ENCODE data around the gene CNTNAP1.

Gene CNTNAP1

DNA sequence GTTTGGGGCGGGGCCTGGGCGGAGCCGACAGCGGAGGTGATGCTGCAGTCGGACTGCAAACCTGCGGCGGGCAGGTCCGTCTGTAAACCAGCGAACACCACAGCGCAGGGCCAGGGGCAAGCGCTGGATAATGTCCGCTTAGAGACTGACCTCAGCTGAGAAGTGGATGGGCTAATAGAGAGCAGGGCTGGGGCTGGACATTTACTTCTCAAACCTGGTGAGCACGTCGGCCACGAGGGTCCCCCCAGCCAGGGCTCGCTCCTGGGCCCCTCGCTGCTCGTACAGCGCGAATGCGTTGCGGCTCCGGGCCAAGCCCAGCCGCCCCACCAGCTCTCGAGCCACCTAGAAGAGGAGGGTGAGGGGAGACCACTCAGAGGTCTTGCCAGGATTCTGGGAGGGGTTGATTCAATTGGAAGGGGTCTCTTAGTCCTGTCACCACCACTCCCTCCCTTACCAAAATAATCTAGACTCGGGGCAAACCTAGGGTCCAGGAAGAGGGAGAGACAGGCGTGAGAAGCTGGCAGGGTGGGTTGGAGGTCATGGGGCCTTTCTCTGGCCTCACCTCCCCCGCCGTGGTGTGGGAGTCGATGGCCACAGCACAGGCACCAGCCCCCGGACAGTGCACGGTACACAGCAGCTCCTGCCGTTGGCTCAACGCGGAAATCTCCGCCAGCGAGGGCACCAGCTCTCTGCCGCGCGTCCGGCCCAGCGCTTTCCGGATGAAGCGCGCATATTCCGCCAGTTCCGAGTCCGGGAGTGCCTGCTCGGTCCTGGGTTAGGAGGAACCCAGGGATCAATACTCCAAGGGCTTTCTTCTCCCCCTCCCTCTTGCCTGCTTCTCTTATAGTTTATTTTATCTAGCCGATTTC, 11.3 kb upstream of the CNTNAP1 start:
- no peak for DNase-seq (ENCODE audit: low spot score)

DNA sequence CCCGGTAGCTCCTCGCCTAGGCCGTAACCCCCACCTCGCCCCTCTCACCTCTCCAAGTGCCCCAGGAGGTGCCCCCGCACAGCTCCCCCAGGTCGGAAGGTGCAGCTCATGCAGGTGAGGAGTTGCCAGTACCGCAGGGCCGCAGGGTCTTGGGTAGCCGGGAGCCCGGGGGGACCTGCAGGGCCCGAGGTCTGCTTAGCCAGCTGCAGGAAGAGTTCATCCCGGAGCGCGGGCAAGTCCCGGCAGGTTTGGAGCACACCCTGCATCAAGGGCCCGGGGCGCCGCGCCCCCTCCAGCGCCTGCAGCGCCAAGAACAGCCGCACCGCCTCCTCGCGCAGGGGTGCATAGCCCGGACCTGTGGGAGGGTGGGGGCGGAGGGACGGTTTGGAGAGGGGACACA, 10.3 kb upstream of the CNTNAP1 start:
- DNase-seq (ENCODE audit: low spot score): no peak

DNA sequence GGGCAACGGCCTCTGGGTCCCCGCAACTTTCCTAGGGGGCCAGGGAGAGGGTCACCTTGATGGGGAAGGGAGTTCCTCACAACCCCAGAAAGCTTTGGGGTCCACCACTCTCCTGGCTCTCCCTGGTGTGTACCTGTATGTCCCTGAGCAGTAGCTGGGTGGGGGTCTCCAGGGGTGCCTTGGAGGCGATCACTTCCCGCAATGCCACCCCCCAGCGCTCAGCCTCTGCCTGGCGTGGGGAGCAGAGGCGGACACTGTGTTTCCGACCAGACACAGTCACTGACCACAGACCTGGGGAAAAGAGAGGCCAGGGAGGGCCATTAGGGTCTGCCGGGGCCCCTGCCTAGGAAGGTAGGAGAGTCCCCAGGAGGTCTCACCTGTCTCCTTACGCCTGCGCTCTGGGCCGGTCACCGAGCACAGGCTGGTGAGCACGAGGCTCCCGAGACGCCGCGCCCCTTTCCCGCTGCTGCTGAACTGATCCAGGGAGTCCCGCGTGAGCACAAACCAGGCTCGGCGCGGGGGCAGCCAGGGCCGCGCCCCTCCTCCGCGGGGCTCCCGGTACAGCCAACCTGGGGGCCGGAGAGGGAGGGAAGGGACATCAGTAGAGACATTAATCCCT, 9.0 kb upstream of the CNTNAP1 start:
- DNase-seq (ENCODE audit: low spot score): no peak

DNA sequence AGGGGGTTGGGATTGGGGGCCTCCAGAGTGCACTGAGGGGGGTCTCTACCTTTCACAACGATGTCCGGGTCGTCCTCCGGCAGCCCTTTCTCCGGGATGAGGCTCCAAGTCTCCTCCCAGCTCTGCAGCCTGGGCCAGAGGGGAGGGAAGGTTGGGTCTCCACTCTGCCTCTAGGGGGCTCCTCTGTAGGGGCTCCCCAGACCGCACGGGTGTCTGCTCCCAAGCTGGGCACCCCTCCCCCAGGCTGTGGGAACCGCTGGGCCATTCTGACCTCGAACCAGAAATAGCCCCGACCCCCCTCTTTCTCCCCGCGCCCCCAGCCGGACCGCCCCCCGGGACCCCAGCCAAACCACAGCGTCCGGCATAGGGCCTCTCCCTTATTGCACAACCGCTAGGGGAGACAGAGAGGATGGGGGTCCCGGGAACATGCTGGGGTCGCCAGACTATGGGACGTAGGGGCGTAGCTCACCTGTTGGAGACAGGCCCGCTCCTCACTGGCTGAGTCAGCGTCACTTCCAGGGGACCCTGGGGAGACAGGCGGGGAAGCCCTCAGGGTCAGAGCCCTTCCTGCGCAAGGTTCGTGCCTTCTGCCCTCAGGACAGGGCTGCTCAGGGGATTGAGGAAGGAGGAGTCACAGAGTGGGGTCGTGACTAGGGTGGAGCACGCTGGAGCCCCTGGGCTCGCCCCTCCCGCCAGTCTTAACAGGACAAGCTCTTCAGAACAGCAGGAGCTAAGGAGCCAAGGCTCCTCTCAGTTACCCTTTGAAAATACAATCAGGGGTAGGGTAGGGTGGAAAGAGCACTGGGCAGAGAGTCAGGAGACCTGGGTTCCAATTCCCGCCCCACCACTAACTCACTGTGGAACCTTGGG, 8.2 kb upstream of the CNTNAP1 start:
- DNase-seq (ENCODE audit: low spot score): peak; percentile 72

DNA sequence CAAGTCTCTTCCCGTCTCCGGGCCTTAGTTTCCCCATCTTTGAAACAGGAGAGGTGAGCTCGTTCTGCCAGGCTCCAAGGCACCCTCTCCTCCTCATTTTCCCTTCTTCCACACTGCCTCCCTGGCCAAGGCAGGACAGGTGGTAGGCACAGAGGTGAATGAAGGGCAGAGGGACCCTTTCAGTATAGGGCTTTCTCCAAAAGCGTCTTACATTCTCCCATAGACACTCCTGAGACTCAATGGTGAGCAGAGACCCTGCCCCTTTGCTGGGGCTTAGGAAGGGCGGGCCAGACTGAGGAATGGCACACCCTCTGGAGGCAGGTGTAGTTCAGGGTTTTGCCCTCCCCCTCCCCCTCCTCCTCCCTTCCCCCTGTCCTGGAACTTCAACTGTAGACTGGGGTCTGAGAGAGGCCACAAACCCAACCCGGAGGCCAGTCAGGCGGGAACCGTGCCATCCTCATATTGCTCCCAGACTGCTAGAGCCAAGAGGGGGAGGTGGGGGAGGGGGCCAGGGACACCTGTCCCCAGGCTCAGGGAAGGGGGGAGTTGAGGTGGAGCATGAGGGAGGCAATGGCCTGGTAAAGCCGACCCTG, 7.5 kb upstream of the CNTNAP1 start:
- DNase-seq (ENCODE audit: low spot score): no peak

DNA sequence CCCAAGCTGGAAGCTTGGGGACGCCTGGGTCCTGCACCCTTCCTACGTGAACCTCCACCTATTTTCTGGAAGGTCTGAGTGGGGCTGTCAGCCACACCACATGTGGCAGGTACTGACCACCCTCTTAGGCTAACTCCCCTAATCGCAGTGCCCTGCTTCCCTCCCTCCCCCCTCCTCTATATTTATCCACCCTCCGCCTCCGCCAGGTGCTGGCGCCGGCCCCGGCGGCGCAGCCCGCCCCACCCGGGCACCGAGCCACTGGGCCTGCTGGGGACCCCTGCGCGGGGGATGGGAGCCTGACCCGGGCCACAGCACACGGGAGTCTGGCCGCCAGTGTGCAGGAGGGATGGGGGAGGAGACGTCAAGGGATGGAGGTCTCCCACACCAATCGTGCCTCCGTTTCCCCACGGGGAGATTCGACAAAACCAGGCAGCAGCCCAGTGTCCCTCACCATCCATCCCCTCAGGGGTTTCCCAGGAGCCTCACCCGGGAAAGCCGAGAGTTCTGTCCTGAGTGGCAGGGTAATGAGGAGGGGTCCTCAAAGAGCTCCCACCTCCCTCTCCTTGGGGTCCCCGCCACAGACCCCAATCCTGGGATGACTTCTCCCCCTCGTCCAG, 6.9 kb upstream of the CNTNAP1 start:
- no peak for DNase-seq (ENCODE audit: low spot score)

DNA sequence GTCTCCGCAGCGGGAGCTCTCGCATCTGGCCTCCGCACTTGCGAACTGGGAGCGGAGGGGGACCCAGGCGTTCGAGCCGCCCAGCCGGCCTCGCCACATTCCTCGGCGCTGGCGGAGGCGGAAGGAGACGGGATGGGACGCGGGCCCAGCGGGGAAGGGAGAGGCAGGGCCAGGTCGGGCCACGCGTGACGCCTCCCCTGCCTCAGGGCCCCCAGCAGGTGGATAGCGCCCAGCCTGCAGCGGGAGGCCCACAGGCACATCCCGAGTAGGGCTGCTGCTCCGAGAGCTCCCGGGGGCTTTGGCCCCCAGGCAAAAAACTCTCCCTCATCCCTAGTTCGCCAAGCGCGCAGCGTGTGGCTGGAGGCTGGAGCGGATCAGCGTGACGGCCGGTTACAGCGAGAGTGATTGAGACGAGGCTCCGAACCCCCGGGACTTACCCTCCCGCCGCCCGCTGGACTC, 6.3 kb upstream of the CNTNAP1 start:
- no peak for DNase-seq (ENCODE audit: low spot score)

DNA sequence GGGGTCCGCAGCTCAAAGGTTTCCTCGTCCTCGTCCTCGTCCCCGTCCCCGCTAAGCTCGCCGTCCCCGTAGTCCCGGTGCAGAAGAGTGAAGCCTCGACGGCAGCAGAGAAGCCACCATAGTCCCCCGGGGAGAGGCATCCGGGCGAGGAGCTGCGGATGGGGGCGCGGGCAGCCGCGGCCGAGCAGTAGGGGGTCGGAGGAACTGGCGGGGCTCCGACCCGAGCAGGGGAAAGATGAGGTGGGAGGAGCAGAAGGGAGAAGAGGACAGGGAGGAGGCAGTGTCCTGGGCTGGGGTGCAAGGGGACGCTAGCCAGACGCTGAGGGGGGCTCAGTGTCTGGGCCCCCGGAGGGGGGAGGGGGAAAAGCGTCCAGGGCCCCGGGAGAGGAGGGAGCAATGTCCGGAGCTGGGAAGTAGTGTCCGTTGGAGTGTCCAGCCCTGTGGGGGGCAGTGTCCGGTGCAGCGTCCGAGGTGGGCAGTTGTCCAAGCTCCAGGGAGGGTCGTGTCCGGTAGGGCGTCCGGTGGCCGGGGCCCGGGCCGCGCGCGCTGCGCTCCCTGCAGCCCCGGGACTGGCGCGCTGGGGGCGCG, 5.8 kb upstream of the CNTNAP1 start, which contains the start of gene PLEKHH3:
Gene PLEKHH3, minus strand, starts transcription at position 571 of the 588 bp plus-strand sequence. Its CDS starts 431 bp downstream, at position 140.
- no peak for DNase-seq (ENCODE audit: low spot score)

DNA sequence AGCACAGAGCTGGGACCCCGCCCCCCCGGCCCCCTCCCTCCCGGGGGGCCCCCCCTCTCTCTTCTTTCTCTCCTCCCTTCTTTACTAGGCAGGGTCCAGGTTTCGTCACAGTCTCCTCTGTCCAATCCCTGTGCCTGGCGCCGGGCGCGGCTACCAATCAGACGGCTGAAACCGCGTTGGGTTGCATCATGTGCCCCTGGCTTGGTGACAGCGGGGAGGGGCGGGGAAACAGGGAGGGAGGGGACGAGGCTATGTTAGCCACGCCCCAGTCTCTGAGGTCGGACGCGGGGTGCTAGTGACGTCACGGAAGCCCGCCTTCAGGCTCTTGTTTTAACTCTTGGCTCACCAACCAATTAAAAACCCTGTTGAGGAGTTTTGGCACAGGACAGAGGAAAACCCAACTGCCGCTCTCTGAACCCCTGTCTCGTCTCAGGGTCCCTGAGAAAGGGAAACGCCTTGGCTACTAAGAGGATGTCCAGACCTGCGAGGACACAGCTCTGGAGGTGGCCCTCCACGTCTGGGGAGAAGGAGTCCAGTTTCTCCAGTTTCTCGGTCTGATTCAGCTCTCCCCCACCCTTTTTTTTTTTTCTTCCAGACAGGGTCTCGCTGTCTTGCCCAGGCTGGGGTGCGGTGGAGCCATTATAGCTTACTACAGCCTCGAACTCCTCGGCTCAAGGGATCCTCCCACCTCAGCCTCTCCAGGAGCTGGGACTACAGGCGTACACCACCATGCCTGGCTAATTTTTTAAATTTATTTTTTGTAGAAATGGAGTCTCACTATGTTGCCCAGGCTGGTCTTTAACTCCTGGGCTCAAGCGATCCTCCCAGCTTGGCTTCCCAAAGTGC, 5.1 kb upstream of the CNTNAP1 start:
- DNase-seq (ENCODE audit: low spot score): peak; percentile 99

DNA sequence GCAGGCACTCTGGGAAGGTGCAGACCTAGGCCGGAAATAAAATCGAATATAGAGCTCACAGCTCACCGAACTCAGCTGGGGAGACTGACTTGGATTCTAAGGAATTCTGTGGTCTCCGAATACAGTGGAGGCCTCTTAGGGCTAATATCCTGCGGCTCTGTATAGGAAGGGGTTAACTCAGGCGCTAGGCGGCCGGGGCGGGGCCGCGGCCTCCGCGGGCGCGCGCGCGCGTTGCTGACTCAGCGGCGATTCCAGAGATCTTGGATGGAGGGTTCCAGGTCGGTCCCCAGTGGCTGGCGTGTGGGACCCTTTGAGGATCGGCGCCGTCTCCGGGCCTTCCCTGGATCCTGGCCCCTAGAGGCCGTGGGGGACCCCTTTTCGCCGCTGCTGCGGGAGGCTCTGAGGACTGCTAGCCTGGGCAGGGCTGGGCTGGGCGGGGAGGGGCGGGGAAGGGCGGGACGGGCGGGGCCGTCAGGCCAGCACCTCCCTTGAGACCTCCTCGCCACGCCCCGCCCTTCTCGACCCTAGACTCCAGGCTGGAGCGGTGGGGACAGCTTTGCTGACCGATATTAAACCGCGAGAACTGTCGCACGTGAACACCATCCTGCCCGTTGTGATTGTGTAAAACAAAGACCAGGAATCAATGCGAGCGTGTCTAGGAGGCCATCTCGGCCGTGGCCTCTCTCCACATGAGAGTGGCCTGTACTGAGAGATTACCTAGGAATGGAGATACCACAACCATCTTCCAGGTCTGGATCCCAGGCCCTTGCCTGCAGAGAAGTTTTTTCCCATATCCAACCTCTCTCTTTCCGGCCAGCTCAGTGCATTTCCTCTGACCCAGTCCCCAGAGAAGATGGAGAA, 4.2 kb upstream of the CNTNAP1 start:
- DNase-seq (ENCODE audit: low spot score): peak; percentile 86

DNA sequence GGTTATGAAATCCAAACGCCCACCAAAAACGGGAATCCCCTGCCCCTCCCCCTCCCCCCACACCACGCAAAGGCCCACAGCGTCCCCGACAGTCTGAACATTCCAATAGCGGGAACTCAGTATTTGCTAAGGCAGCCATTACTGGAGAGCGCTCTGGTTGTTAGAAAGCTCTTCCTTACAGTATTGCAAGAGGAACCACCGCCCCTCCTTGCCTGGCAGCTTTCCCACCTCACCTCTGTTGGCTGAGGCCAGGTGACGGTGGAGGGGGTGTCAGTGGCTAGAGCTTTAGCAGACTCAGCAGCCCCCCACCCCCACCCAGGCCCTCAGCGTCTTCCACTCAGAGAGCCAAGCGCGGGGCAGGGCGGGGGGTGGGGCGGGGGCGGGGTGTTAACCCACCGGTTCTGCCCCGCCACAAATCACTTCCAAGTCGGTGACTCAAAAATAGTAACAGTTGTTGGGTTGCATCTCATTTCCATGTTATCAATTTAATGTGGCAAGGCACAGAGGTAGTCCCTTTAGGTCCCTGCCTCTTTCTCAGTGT, 3.3 kb upstream of the CNTNAP1 start:
- DNase-seq (ENCODE audit: low spot score): no peak

DNA sequence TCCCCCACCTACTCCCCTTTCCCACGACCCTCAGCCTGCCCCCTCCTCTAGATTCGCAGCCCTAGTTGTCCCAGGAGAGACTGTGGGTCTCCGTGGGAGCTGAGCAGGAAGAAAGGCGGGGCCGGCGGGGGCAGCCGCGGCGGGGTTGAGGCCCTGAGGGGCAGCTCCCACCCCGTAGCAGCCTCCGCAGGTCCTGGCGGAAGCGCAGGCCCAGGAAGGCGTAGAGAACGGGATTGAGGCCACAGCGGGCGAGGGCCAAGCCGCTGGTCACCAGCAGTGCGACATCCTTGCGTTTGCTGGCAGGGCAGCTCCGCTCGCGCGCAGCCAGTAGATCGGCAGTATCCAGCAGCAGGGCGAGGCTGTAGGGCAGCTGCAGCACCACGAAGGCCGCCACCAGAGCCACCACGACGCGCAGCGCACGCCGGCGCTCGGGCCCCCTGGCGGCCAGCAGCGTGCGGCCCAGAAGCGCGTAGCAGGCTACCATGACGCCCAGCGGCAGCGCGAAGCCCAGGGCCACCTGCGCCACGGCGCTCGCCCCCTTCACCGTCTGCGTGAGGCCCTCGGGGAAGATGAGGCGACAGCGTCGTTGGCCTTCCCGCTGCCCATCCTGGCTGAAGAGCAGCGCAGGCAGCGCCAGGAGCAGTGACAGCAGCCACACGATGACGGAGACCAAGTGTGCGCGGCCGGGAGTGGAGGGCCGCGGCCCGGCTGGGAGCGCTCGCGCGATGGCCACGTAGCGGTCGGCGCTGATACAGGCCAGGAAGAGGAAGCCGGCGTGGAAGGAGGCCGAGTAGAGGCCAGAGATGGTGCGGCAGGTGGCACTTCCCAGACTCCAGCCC, 2.6 kb upstream of the CNTNAP1 start:
- DNase-seq (ENCODE audit: low spot score): peak; percentile 84

DNA sequence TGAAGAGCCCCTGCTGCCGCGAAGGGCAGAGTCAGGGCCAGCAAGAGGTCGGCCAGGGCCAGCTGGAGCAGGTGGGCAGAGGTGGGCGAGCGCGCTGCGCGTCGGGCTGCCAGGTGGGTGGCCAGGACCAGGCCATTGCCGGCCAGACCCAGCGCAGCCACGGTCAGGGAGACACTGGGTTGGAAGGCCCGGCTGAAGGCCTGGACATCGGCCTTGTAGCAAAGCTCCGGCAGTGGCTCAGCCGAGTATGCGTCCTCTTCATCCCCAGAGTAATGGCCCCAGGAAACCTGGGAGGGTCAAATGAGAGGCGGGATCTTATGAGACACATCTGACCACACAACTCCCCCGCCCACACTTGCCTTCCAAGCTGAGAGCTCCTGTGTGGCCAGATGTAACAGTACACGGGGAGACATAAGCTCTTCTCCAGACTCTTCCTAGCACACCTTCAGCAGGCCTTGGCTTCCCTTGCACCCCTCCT, 2.0 kb upstream of the CNTNAP1 start:
- DNase-seq (ENCODE audit: low spot score): no peak

DNA sequence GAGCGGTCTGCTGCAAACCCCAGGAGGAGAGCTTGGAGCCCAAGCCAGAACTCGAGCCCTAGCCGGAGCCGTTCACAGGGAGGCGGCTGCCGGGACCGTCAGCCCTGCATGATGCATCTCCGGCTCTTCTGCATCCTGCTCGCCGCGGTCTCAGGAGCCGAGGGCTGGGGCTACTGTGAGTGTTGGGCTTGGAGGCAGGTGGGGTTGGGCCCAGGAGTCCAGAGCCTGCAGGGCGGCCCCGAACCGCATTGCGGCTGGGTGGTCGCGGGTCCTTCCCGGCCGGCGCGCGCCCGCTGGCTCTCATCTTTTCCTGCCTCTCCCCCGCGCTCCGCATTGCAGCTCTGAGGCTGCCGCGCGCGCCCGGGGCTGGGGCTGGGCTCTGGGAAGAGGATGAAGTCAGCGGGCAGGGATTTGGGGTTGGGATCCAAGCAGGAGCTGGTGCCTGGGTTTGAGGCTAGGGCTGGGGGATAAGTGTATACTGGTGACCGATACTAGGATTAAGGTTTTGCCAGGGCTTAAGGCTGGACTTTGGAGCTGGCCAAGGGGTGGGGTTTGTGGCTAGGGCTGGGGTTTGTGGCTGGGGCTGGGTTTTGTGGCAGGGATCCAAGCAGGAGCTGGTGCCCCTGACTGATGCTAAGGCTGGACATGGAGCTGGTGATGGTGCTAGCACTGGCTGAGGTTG, 532 bp downstream of the CNTNAP1 start:
- DNase-seq (ENCODE audit: low spot score): no peak

DNA sequence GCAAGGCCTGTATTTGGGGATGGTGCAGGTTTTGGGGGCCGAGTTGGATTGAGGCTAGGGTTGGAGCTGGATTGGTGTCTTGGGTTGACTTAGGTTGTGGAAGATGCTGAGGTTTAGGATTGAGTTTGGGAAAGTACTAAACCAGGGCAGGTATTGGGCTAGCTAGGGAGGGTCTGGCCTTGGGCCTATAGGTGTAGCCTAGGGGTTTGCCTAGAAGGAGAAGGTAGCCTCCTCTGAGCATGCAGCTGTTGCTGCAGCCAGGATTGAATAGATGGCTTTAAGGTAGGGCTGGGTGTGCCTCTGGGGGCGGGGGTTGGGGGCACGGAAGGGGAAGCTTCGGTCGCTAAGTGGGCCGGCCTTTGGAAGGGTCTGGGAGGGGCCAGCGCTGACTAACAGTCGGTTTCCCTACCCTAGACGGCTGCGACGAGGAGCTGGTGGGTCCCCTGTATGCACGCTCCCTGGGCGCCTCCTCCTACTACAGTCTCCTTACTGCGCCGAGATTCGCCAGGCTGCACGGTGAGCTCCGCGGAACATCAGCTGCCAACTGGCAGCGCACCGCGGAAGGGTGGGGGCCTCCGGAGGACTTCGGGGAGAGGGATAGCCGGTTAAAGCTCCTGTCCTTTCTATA, 1.2 kb downstream of the CNTNAP1 start:
- DNase-seq (ENCODE audit: low spot score): no peak

DNA sequence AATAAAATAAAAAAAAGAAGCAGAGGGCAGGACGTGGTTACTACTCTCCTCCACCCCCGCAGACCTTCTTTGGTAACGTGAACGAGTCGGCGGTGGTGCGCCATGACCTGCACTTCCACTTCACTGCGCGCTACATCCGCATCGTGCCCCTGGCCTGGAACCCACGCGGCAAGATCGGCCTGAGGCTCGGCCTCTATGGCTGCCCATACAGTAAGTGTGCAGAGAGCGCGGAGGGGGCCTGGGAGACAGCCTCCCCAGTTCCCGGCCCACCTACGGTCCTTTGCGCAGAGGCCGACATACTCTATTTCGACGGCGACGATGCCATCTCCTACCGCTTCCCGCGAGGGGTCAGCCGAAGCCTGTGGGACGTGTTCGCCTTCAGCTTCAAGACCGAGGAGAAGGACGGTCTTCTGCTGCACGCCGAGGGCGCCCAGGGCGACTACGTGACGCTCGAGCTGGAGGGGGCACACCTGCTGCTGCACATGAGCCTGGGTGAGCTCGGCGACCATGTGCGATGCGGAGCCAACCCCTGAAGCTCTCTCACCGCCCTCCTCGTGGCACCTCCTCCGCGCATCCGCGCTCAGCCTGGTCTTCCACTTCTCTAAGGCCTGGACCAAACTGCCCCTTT, 2.7 kb downstream of the CNTNAP1 start:
- no peak for DNase-seq (ENCODE audit: low spot score)
